ENCODE measurements around the gene PDK1.
A peak's percentile ranks its signal among the peaks of the same experiment; 100 is the strongest.
"Not testable (repeated sequence)": the region's sequence is repeated elsewhere in the genome, so short reads cannot be mapped to it uniquely, and the experiment has no call there.

The PDK1 gene

GRCh38 chr2:172555522-172556283 is at the start of gene PDK1:
Gene PDK1 (plus strand): TSS chr2:172556090. CDS start chr2:172556151, 61 bp downstream.
- peak; percentile 13 for FAIRE-seq
- DNase-seq (ENCODE audit: insufficient read length, low spot score), result peak; percentile 85

GRCh38 chr2:172507199-172507598 is 48.7 kb upstream of the PDK1 start:
- DNase-seq (ENCODE audit: insufficient read length, low spot score) (no peak), FAIRE-seq (no peak)

- no peak for DNase-seq (ENCODE audit: insufficient read length, low spot score)
Observed at GRCh38 chr2:172510088-172510487, 45.8 kb upstream of the PDK1 start.

GRCh38 chr2:172510548-172510947 is 45.3 kb upstream of the PDK1 start:
- DNase-seq (ENCODE audit: insufficient read length, low spot score) (no peak), FAIRE-seq (no peak)

More at GRCh38 chr2:172510088-172510487, 45.8 kb upstream of the PDK1 start:
- FAIRE-seq, result no peak

- DNase-seq (ENCODE audit: insufficient read length, low spot score), result no peak
- FAIRE-seq, result no peak
Observed at GRCh38 chr2:172512810-172513523, 42.9 kb upstream of the PDK1 start.

- FAIRE-seq, result no peak
- no peak for DNase-seq (ENCODE audit: insufficient read length, low spot score)
Observed at GRCh38 chr2:172513524-172513900, 42.4 kb upstream of the PDK1 start.

GRCh38 chr2:172513935-172514586 is 41.8 kb upstream of the PDK1 start:
- FAIRE-seq (no peak), DNase-seq (ENCODE audit: insufficient read length, low spot score) (no peak)

GRCh38 chr2:172516299-172516698 is 39.6 kb upstream of the PDK1 start:
- DNase-seq (ENCODE audit: insufficient read length, low spot score) (no peak), FAIRE-seq (no peak)

GRCh38 chr2:172518995-172519394 is 36.9 kb upstream of the PDK1 start:
- no peak for DNase-seq (ENCODE audit: insufficient read length, low spot score)
- FAIRE-seq, result no peak

GRCh38 chr2:172525601-172526000 is 30.3 kb upstream of the PDK1 start:
- DNase-seq (ENCODE audit: insufficient read length, low spot score) (no peak), FAIRE-seq (no peak)

GRCh38 chr2:172531309-172531708 is 24.6 kb upstream of the PDK1 start:
- DNase-seq (ENCODE audit: insufficient read length, low spot score) (no peak), FAIRE-seq (no peak)

- not testable (repeated sequence) for FAIRE-seq
Observed at GRCh38 chr2:172532461-172532860, 23.4 kb upstream of the PDK1 start.

GRCh38 chr2:172533687-172534086 is 22.2 kb upstream of the PDK1 start:
- FAIRE-seq, result no peak
- DNase-seq (ENCODE audit: insufficient read length, low spot score), result no peak

More at GRCh38 chr2:172532461-172532860, 23.4 kb upstream of the PDK1 start:
- DNase-seq (ENCODE audit: insufficient read length, low spot score), result not testable (repeated sequence)

- no peak for FAIRE-seq
- DNase-seq (ENCODE audit: insufficient read length, low spot score), result no peak
Observed at GRCh38 chr2:172535119-172535518, 20.8 kb upstream of the PDK1 start.

- FAIRE-seq; DNase-seq (ENCODE audit: insufficient read length, low spot score): not testable (repeated sequence)
Observed at GRCh38 chr2:172537851-172538250, 18.0 kb upstream of the PDK1 start.

GRCh38 chr2:172539767-172540166 is 16.1 kb upstream of the PDK1 start:
- FAIRE-seq, result no peak
- DNase-seq (ENCODE audit: insufficient read length, low spot score), result no peak

- no peak for DNase-seq (ENCODE audit: insufficient read length, low spot score)
- FAIRE-seq, result no peak
Observed at GRCh38 chr2:172540421-172540820, 15.5 kb upstream of the PDK1 start.

GRCh38 chr2:172545408-172546075 is 10.3 kb upstream of the PDK1 start:
- DNase-seq (ENCODE audit: insufficient read length, low spot score) (no peak), FAIRE-seq (no peak)

GRCh38 chr2:172549131-172549530 is 6.8 kb upstream of the PDK1 start:
- FAIRE-seq (no peak), DNase-seq (ENCODE audit: insufficient read length, low spot score) (no peak)

GRCh38 chr2:172549802-172550201 is 6.1 kb upstream of the PDK1 start:
- not testable (repeated sequence) for DNase-seq (ENCODE audit: insufficient read length, low spot score); FAIRE-seq

- no peak for DNase-seq (ENCODE audit: insufficient read length, low spot score)
- FAIRE-seq, result no peak
Observed at GRCh38 chr2:172550419-172550818, 5.5 kb upstream of the PDK1 start.
